Effector CD8-positive, alpha-beta T cell (primary cell): ENCODE measurements around the gene MTMR12.
"Not testable (repeated sequence)": the region's sequence is repeated elsewhere in the genome, so short reads cannot be mapped to it uniquely, and the experiment has no call there.

ENCODE experiments used
- DNase-seq: peaks from one replicate; lab custom pipeline; 2025; lab: John Stamatoyannopoulos, UW

MTMR12 gene

DNA sequence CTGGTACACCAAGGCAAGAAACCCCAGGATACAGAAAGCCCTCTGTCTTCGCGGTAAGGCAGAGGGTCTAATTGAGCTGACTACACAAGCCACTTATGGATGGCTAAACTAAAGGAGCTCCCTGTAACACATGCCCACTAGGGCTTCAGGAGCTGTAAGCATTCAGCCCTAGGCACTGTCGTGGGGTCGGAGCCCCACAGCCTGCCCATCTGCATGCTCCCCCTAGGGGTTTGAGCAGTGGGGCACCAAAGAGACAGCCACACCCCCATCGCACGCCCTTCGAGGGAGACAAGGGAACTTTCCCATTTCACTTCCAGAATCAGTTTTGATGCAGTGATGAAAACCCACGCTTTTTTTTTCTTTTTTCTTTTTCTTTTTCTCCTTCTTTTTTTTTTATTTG, 11.0 kb upstream of the MTMR12 start:
- no peak for DNase-seq

DNA sequence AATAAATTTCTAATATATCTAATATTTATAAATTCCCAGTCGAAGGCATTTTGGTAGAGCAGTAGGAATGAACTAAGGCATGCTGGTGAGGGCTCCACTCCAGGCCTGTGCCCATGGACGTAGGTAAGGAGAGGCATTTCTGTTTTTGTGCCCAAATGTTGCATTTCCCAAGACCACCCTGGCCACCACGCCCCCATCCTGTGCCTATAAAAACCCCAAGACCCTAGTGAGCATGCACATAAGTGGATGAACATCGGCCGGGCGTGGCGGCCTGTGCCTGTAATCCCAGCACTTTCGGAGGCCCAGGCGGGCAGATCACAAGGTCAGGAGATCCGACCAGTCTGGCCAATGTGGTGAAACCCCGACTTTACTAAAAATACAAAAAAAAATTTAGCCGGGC, 10.1 kb upstream of the MTMR12 start:
- DNase-seq, result no peak

DNA sequence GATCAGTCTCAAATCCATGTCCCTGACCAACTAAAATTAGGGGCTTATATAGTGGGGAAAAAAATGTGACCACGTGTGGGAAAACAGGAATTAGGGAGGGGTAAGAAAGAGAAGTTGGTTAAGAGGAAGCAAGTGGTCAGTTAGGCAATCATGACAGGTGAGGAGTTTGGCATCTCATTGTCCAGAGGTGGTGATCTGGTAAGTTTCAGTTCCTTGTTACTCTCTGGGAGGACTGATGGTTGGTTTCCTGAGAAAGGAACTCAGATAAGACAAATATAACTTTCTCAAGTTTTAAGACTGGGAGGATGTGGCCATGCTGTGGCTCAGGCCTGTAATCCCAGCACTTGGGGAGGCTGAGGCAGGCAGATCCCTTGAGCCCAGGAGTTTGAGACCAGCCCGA, 9.0 kb upstream of the MTMR12 start:
- not testable (repeated sequence) for DNase-seq

DNA sequence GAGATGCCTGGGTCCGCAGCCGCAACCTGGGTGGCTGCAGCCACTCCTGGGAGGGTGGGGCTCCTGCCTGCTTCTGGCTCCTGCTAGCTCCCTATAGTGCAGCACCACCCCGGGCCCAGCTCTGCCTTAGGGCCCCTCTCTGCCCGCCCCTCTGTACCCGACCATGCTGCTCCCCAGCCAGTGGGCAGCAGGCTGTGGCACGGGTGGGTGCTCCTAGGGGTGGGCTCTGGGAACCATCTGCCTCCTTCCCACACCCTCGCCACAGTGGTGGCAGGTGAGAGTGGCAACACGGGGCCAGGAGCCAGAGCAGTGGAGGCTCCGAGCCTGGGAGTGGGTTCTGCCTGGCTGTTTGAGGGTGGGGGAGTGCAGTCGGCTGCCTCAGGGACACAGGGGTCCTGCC, 7.8 kb upstream of the MTMR12 start:
- DNase-seq, result no peak

DNA sequence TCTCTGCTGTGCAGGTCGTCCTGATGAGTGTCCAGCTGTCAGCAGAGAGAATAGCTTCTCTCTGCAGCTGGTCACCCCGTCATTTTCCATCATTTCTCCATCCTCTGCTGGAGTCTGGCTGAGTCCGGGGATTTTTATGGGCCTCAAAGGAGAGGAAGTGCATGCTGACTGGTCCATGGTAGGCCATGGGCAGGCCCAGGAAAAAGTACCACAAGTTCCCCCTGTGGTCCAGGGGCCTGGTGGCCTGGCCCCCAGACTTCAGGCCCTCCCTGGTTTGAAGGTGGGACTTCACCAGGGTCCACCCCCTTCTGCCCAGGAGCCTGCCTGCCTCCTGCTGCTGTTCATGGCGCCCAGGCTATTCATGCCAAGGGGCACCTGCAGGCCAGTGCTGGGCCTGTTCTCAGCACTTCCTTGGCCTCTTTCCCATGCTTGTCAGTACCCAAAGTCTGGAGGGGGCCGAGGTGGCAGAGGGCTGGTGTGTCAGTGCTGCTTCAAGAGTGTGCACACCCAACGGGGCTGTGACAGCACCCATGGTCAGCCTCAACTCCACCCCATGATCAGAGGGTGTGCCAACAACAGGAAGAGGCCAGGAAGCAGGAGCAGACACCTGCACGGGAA, 7.3 kb upstream of the MTMR12 start:
- no peak for DNase-seq

DNA sequence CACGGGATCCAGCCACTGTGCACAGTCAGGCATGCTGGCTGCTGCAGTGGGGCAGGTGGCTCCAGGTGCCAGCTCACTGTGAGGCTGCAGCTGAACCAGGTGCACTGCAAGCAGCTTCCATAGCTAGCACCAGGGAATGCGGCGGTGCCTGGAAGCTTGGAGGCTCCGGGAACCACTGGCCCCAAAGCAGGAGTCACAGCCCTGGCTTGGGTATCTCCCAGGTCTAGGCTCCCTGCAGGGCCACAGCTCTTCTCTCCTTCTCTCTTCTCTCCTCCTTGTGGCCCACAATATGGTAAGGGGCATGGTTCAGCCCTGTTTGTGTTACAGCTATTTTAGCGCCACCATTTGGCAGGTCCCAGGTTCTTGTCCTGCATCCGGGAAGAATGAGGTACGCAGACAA, 6.7 kb upstream of the MTMR12 start:
- DNase-seq, result no peak

DNA sequence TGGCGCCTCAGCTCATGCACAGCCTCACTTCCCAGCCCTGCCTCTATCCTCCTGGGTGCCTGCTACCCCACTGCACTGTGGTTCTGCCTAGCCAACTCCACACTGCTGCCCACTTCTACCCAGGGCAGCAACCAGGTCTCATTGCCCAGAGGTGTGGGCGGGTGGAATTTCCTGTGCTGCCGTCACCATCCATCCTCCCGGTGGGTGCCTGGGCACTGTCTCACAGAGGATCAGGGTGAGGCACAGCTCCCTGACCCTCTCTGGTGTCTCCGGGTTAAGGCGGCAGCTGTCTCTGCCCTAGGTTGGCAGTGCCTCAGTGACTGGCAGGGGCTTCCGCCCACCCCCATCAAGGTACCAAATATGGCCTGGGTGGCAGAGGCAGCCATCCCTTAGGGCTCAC, 4.3 kb upstream of the MTMR12 start:
- DNase-seq, result no peak

DNA sequence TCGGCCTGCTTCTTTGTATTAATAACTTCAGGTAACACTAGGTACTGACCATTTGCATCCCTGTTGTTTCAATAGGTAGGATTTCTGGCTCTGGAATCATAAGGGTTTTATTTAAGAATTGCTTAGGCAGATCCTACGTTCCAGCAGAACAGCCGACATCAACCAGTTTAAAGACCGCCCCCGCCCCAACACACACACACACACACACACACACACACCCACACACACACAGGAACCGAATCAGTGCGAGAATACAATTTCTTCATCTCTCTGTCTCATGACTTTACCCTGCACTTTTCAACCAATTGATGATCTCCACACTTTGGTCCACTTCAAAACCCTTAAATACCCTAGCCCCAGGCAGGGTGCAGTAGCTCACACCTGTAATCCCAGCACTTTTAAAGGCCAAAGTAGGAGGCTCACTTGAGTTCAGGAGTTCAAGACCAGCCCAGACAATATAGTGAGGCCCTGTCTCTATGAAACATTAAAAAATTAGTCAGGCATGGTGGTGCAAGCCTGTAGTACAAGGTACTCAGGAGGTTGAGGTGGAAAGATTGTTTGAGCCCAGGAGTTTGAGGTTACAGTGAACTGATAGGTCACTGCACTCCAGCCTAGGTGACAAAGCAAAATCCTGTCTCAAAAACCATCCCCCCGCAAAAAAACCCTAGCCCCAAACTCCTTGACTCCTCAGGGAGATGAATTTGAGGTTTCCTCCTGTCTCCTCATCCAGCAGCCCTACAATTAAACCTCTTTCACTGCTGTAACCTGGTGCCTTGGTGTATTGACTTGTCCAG, 2.7 kb upstream of the MTMR12 start:
- DNase-seq, result no peak

DNA sequence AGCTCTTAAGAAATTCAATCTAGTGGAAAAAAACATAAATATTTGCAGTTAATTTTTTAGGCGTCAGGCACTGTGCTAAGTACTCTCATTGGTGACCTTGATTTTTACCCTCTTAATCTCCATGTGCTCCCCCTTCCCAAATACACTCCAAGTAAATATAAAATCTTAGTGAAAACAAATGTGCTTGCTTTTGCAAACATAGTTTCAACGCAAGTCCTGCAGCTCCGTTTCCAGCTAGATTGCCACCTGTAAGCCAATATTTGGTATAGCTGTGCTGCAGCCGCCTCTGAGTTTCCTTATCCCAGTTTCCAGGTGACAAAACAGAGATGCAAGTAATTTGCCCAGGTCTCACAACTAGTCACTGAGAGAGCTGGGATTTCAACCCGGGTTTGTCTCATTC, 1.9 kb upstream of the MTMR12 start:
- DNase-seq, result no peak

DNA sequence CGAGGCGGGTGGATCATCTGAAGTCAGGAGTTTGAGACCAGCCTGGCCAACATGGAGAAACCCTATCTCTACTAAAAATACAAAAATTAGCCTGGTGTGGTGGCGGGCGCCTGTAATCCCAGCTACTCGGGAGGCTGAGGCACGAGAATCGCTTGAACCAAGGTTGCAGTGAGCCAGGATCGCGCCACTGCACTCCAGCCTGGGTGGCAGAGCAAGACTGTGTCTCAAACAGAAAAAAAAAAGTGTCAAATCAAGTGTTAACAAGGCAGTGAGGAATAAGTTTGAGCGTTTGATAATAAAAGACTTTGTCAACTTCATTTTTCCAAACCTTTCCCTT, 1.4 kb upstream of the MTMR12 start:
- not testable (repeated sequence) for DNase-seq

DNA sequence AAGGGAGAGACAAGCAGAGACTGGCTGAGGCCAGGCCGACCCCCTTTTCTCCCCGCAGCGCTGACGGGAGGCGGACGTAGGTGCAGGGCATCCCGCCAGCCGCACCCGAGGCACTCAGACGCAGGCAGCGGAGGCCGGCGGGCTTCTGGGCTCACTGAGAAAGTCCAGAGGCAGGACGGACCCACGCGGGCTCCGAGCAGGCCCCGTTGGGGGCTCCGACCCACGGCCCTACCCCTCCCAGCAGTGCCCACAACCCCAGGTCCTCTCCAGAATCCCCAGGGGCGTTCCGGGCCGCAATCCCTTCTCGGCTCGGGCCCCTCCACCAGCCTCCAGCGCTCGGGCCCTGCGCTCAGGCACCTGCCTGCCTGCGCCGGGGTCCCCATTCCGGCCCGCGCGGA, 543 bp downstream of the MTMR12 start:
- peak; percentile 29 for DNase-seq

DNA sequence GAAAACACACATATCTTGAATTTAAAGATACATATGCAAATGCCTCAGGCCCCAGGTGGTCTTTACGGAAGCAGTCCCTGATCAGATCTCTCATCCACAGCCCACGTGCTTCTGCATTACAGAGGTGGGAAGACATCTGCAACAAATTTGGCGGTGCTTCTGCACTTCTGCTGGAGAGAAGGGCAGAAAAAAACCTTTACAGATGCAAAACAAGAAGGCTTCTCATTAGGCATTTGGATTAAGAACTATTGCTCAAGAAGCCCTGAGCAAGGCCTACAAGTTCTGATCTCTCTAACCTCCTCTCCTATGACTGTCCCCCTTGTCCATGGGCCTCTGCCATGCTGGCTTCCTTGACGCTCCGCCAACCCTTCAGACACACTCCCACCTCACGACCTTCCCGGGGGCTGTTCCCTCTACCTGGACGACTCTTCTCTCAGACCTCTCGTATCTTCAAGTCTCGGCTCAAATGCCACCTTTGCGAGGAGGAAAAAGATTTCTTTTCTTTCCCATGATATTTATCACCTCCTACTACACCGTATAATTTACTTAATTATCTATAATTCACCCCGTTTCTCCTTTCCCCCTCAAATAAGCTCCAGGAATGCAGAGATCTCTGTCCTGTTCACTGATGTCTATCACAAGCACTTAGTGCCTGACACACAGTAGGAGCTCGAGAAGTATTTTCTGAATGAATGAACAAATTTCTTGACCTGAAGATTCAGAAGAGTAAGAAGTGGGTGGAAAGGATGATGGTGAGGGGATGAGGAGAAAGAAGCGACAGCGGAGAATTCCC, 1.1 kb downstream of the MTMR12 start:
- no peak for DNase-seq

DNA sequence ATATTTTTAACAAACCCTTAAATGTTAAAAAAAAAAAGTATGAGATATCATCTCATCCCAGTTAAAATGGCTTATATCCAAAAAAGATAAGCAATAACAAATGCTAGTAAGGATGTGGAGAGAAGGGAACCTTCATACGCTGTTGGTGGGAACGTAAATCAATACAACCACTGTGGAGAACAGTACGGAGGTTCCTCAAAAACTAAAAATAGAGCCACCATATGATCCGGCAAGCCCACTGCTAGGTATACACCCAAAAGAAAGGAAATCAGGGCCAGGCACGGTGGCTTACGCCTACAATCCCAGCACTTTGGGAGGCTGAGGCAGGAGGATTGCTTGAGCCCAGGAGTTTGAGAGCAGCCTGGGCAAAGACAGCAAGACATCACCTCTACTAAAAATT, 3.0 kb downstream of the MTMR12 start:
- no peak for DNase-seq

DNA sequence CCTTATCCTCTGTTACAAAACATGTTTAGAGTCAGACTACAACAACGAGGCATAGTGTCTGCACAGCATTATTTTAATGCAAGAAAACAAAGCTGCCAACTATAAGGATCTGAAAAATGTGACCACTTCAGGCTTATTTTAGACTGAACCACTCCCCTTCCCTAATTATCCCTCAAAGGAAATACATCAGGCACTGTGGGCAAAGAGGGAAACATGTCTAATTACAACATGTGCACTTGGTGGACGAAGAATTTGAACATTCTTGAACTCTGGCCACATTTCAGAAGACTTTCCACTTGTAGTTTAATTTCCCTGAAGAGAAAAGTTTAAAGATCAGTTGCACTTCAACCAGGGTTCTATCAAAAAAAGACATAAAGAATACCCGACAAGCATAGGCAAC, 3.8 kb downstream of the MTMR12 start:
- no peak for DNase-seq

DNA sequence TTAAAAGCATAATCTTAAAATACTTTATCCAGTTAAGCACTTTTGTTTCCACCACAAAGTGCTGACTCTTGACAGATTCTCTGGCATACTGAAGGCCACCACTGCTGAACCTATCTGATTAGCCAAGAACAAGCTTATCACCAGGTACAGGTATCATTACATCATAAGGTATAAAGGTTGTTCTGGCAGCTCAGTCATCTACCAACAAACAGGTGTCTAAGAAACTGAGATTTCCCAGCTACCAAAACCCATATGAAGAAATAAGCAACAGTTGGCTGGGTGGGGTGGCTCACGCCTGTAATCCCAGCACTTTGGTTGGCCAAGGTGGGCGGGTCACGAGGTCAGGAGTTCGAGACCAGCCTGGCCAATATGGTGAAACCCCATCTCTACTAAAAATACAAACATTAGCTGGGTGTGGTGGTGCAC, 5.0 kb downstream of the MTMR12 start:
- no peak for DNase-seq

DNA sequence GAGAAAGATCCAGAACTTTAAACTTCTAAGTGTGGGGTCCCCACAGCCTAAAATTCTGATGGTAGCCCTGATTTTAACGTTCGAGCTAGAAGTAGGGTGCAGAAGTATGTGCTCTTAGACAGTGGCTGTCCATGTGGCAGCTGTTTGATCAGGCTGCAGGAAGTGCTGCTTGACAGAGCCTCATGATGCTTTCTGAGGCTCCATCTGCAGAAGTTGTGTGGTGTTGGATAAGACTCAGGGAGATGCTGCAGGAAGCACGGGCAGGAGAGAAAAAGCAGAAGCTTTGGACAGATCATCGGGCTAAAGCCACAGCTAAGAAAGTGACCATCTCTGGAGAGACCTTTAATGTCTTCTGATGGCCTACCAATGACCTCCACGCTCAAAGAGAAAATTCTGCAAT, 8.1 kb downstream of the MTMR12 start:
- no peak for DNase-seq

DNA sequence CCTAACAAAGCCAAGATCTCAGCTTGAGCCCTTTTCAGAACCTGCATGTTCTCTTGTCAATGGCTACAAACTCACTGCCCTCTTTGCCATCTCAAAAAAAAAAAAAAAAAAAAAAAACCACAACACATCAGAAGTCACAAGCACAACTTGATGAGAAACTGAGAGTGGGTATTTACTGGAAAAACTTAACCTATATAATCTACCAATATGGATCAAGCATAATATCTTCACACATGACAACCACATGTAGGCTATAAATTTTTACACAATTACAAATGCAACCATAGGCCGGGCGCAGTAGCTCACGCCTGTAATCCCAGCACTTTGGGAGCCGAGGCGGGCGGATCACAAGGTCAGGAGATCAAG, 9.0 kb downstream of the MTMR12 start:
- DNase-seq, result no peak

DNA sequence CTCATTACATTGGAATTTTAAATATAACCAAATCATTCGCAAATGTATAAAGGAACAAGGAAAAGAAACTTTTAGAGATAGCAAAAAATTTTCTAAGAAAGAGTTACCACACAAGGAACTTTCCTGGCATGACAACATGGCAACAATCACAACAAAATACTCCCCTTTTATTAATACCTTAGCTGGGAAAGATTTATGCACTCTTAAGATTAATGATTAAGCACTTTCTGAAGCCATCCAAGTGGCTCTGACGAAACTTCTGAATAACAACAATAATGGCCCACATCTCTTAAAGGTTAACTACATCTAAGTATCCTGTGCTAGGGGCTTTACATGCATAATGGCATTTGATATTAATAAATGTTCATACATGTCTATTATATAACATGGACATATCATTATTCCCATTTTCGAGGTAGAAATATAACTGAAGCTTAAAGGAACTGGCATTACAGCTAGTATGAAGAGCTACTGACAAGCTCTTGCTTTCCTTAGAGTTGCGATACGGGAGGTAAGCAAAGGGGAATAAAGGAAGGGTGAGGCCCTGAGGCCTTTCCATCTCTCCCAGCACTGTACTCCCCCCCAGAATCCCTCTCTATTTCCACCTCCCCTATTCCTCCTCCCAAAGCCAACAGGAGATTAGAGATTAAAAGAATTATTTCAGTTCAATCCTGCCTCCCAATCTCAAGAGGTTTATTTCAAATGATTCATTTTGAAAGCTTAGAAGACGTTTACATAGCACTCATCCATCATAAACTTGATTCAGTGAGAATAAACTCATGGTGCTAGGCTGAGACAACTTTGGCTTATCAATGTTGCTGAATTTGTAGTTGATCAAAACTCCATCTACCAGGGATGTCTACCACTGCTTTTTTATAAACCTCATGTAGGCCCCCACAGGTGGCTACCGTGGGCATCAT, 9.6 kb downstream of the MTMR12 start:
- DNase-seq, result no peak

DNA sequence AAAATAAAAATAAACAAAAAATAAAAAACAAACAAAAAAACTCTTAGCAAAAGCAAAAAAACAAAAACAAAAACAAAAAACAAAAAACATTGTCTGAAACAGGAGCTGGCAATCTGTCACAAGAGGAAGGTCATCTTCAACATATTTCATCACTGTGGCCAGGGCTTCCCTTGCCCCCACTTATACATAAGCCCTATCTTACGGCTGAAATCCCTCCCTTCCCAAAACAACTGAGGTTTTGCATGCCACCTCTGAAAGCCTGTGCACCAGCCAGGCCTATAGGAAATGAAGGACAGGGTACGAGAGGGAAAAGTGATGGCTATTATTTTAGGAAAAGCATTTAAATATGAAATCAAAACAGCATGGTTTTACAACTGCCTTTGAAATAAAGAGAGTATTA, 10.8 kb downstream of the MTMR12 start:
- DNase-seq, result no peak

DNA sequence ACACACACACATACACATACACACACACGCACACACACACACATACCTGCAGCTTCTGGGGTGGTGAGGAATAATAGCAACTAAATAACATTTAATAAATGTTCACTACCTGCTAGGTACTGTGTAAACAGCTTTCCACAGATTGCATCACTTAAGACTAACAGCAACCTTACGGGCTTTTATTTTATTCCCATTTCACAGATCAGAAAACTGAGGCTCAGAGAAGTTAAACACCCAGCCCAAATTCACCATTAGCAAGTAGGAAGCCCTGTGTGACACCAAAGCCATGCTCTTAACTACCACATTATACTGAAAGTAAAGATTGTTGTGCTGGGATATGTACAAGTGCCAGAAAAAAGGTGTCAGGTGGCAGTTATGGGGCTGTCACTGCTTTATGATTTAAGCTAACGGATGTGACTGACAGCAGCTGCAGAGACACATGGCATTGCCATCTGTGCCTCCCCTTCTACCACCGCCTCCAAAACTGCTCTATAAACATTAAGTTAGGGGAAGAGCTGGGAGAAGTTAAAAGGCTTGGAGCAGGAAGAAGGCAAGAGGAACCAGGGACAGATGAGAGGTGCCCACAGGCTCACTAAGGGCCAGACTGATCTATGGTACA, 13.6 kb downstream of the MTMR12 start:
- DNase-seq, result no peak

DNA sequence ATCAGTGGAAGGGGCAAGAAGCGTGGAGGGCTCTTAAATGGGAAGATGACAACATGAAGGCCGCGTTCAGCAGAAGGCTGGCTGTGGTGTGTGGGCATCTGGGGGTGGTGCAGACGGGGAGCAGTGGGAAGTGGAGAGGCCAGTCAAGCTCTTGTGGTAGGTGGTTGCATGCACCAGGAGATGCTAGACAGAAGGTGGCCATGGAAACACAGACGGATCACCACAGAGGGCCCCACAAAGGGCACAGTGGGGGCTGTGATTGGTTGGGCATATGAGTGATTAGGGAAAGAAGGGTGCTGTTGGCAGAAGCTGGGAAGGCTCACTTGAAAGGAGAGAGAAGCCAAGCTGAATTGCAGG, 14.7 kb downstream of the MTMR12 start:
- no peak for DNase-seq
